ENCODE measurements around the gene SWAP70.
A peak's percentile ranks its signal among the peaks of the same experiment; 100 is the strongest.

SWAP70 gene

GRCh38 chr11:9753021-9753420 is 89.1 kb downstream of the SWAP70 start:
- DNase-seq (ENCODE audit: low read depth in 2 of 2), result no peak

GRCh38 chr11:9754010-9754471 is 90.2 kb downstream of the SWAP70 start:
- no peak for DNase-seq (ENCODE audit: low read depth in 2 of 2)

DNA sequence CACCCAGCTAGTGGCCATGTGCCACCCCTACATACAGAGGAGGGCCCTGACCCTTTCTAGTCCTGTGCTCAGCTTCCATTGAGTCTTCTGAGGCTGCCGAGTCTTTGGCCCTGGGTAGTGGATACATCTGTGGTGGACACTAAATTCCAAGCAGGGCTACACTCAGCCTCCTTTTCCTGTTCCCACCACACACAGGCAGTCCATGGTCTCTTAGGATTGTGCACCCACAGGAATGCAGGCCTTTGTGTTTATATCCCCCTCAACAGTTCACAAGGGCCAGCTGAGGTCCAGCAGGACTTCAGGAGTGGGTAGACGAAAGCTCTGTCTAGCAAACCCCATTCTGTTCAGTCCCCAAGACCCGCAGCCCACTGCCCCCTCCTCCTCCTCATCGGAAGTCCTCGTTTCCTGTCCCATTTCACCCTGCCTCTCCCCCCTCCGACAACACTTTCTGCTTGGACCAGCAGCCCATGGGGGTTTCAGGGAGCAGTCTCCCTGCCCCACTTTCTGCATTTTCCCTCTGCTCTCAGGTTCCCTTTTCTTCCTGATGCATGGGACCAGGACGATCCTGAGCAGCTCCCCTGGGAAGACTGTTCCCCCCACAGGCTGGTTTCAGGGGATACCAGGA is 91.8 kb downstream of the SWAP70 start:
- peak in 1 of 2 experiments; percentile 57 for DNase-seq (ENCODE audit: low read depth in 2 of 2)

GRCh38 chr11:9756461-9756860 is 92.6 kb downstream of the SWAP70 start:
- no peak for DNase-seq (ENCODE audit: low read depth in 2 of 2)

DNA sequence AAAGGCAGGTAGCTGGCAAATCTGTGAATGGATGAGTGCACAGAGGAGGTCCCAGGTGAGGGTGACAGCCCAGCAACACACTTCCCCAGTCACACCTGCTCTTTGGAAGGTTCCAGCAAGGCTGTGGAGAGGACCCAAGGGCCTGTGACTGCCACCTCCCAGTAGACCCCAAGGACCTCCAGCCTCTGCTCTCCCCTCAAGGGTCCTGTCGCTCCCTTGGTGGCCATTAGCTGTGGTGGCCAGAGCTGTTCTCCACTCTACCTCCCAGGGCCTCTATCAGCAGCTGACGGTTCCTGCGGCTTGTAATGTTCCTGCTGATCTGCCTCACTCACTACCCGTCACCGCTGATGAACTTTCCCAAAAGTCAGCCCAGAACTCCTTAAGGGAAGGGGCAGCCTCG is 93.0 kb downstream of the SWAP70 start:
- no peak for DNase-seq (ENCODE audit: low read depth in 2 of 2)

- no peak for DNase-seq (ENCODE audit: low read depth in 2 of 2)
These were observed 94.1 kb downstream of the SWAP70 start for GRCh38 chr11:9757809-9758636.

GRCh38 chr11:9758637-9759518 is 95.0 kb downstream of the SWAP70 start:
- DNase-seq (ENCODE audit: low read depth in 2 of 2), result peak in 1 of 2 experiments; percentile 49

DNA sequence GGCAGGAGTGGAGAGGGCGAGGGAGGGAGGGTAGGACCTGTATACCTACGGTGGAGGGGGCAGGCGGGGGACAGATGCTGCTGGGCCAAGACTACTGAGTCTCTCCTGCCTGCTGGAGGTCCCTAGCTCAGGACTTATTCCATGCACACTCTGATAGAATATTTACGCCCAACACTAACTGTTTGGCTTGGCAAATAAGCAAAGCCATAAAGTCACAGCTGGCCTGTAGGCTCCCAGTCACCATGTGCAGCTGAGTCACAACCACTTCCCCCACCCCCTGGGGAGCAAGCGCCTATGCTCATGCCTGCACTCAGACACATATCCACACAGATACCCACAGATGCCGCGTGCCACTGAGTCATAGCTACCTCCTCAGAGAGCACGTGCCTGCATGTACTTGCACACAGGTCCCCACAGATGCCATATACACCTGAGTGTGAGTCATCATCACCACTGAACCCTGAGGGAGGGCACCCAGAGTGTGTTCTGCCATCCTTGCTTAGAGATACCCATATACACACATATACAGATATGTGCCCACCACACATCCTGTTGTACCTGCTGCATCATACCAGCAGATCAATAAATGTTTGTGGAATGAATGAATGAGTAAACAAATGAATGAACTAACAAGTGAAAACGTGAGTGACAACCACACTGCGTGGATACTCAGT is 95.8 kb downstream of the SWAP70 start:
- peak; percentile 96 to 97 for DNase-seq (ENCODE audit: low read depth in 2 of 2)

DNA sequence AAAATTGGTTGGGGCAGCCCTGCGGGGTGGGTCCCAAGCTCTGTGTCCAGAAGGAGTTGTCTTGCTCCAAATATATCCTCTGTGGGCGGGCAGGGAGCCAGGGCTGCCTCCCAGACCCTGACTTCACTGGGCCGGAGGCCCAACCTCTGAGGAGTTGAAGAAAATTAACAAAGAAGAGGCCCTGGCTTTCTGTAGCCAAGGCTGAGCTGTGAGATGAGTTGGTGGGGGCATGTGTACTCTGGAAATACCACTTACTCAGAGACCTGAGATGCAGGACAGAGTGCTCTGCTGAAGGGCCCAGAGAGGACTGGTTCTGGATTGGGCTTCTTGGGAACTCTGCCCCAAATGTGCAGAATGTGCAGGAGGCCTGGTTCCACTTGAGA is 96.3 kb downstream of the SWAP70 start:
- peak; percentile 70 to 74 for DNase-seq (ENCODE audit: low read depth in 2 of 2)

GRCh38 chr11:9761441-9761945 is 97.6 kb downstream of the SWAP70 start:
- DNase-seq (ENCODE audit: low read depth in 2 of 2), result no peak

DNA sequence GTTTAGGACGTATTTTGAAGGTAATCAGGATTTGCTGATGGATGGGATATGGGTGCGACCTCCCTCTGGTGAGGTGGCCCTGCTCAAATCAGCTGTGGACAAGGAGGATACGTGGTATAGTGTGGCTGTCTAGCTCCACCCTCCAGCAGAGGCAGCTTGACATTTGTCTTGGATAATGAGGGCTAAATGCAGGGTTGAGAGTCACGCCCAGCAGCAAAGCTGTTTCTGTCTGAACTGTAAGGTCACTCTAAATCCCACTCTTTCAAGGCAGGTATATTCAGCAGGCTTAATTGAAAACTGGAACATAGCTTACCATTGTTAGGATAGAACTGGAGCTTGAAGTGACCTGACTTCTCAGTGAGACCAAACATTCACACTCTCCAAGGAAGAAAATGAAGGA is 98.7 kb downstream of the SWAP70 start:
- no peak for DNase-seq (ENCODE audit: low read depth in 2 of 2)

- DNase-seq (ENCODE audit: low read depth in 2 of 2), result no peak
These were observed 99.4 kb downstream of the SWAP70 start for GRCh38 chr11:9763301-9763700.

DNA sequence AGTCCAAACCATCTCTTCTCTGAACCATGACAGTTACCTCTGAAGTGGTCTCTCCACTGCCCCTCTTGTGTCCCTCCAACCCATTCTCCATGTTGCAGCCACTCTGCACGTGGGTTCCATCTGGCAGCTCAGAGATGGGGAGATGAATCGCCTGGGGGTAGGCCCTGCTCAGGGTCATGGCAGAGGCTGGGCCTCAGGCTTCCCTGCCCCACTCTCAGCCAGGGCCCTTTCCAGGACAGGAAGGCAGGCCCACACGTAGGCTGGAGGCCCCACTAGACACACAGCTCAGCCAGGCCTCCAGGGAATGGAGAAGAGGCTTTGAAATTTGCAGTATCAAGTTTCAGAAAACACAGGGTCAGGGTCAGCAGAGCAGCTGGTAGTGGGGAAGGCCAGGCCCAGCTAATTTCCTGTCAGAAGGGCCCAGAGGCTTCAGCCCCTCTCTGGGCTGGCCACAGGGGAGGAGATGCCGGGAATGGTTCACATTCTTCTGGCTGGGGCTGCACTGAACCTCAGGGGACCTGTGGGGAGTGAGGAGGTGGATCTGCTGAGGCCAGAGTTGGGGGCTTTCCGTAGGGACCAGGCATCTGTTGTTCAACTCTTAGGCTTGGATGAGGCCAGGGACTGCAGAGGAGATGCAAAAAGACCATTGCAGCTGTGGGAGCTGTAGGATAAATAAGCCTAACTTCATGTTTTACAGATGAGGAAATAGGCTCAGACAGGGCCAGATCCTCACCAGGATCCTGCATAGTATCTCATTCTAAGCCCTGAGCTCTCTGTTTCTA is 101.6 kb downstream of the SWAP70 start:
- DNase-seq (ENCODE audit: low read depth in 2 of 2), result peak; percentile 97

- DNase-seq (ENCODE audit: low read depth in 2 of 2), result no peak
These were observed 105.7 kb downstream of the SWAP70 start for GRCh38 chr11:9769621-9770020.

GRCh38 chr11:9771071-9771511 is 107.2 kb downstream of the SWAP70 start:
- no peak for DNase-seq (ENCODE audit: low read depth in 2 of 2)

- DNase-seq (ENCODE audit: low read depth in 2 of 2), result no peak
These were observed 108.3 kb downstream of the SWAP70 start for GRCh38 chr11:9772218-9772617.

DNA sequence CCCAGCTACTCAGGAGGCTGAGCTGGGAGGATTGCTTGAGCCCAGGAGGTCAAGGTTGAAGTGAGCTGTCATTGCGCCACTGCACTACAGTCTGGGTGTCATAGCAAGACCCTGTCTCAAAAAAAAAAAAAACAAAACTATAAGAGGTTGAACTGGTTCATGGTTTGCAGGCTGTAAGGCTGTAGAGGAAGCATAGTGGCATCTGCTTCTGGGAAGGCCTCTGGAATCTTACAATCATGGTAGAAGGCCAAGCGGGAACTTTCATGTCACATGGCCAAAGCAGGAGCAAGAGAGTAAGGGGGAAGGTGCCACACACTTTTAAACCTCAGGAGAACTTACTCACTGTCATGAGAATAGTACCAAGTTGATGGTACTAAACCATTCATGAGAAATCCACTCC is 109.6 kb downstream of the SWAP70 start:
- DNase-seq (ENCODE audit: low read depth in 2 of 2), result no peak

- DNase-seq (ENCODE audit: low read depth in 2 of 2), result no peak
These were observed 110.2 kb downstream of the SWAP70 start for GRCh38 chr11:9774109-9774508.

GRCh38 chr11:9774591-9775397 is 110.9 kb downstream of the SWAP70 start:
- DNase-seq (ENCODE audit: low read depth in 2 of 2), result peak; percentile 86 to 88

GRCh38 chr11:9775398-9775779 is 111.5 kb downstream of the SWAP70 start:
- DNase-seq (ENCODE audit: low read depth in 2 of 2), result no peak

Data from fibroblast of skin of left quadriceps (primary cell).